IMR-90 (cell line): Measurements from ENCODE around the gene ACADS. TPM values are rescaled to one million over a fixed set of nuclear protein-coding genes. Genes with fewer than 3 reads are reported as not detected.

Experiments
- ATAC-seq: fragments of 200-7000 bp; cut with Tn5 transposase; 2 replicates; pipeline ENCODE4 v1.9.1; 2020; ENCODE audit warnings: low read depth, mild to moderate bottlenecking, moderate library complexity
- BruUV-seq: library from RNA; stranded (reverse); fragments of 400-500 nt; replicated peaks from 2 replicates; lab custom pipeline; 2021; lab: Mats Ljungman, UMichigan
- CTCF ChIA-PET: fragments of 300-600 bp; formaldehyde crosslinking; extraction: SDS; loops from one replicate; lab custom pipeline; 2021; ENCODE audit warnings: antibody characterized with exemption; lab: Yijun Ruan, JAX
- POLR2A ChIA-PET: fragments of 300-600 bp; sonication (Branson Sonifier 250); formaldehyde crosslinking; loops from one replicate; lab custom pipeline; 2022; ENCODE audit warnings: antibody characterized with exemption; ENCODE audit not compliant: unreplicated experiment; lab: Charles Lee
- DNase-seq: peaks from one replicate; pipeline ENCODE4 v3.0.0; 2013
- H2AFZ ChIP-seq: replicated peaks from 2 replicates; pipeline ENCODE3; 2013; ENCODE audit warnings: low read length, mild to moderate bottlenecking; ENCODE audit not compliant: poor library complexity
- H2AK5ac ChIP-seq: 2 replicates; pipeline ENCODE4 v1.6.1; 2013; ENCODE audit warnings: low read depth, low read length, inconsistent platforms
- H2AK9ac ChIP-seq: replicated peaks from 2 replicates; pipeline ENCODE3; 2013; ENCODE audit warnings: mild to moderate bottlenecking, low read depth, low read length, moderate library complexity; ENCODE audit not compliant: poor library complexity
- H2BK120ac ChIP-seq: 2 replicates; pipeline ENCODE4 v1.6.1; 2013; ENCODE audit warnings: low read depth, low read length, inconsistent platforms
- H2BK15ac ChIP-seq: 3 replicates; pipeline ENCODE4 v1.6.1; 2013; ENCODE audit warnings: low read depth, low read length, inconsistent platforms
- H2BK20ac ChIP-seq: 2 replicates; pipeline ENCODE4 v1.6.1; 2013; ENCODE audit warnings: low read depth, mild to moderate bottlenecking, inconsistent platforms, low read length, moderate library complexity
- H2BK5ac ChIP-seq: 2 replicates; pipeline ENCODE4 v1.6.1; 2013; ENCODE audit warnings: mild to moderate bottlenecking, low read depth, low read length, inconsistent platforms; ENCODE audit not compliant: poor library complexity, severe bottlenecking
- H3K14ac ChIP-seq: replicated peaks from 2 replicates; pipeline ENCODE4 v1.6.1; 2013; ENCODE audit warnings: low read depth, low read length, inconsistent platforms
- H3K18ac ChIP-seq: 2 replicates; pipeline ENCODE4 v1.6.1; 2013; ENCODE audit warnings: low read depth, low read length, control low read depth
- H3K23ac ChIP-seq: 2 replicates; pipeline ENCODE4 v1.6.1; 2013; ENCODE audit warnings: low read depth, low read length, inconsistent platforms
- H3K27ac ChIP-seq: 2 replicates; pipeline ENCODE4 v1.5.1; 2013; ENCODE audit warnings: mild to moderate bottlenecking, control low read depth, low read length; ENCODE audit not compliant: insufficient read depth
- H3K27me3 ChIP-seq: 2 replicates; pipeline ENCODE4 v1.6.1; 2013; ENCODE audit warnings: low read length; ENCODE audit not compliant: control insufficient read depth, insufficient read depth
- H3K36me3 ChIP-seq: 2 replicates; pipeline ENCODE4 v1.6.1; 2013; ENCODE audit warnings: low read length, mixed read lengths; ENCODE audit not compliant: control insufficient read depth, insufficient read depth
- H3K4ac ChIP-seq: 2 replicates; pipeline ENCODE4 v1.6.1; 2013; ENCODE audit warnings: low read depth, low read length, inconsistent platforms
- H3K4me1 ChIP-seq: 2 replicates; pipeline ENCODE4 v1.6.1; 2013; ENCODE audit warnings: low read length, mixed read lengths; ENCODE audit not compliant: control insufficient read depth, insufficient read depth
- H3K4me2 ChIP-seq: 2 replicates; pipeline ENCODE4 v1.6.1; 2013; ENCODE audit warnings: low read depth, mild to moderate bottlenecking, control low read depth, low read length, moderate library complexity
- H3K4me3 ChIP-seq: 2 replicates; pipeline ENCODE4 v1.5.1; 2013; ENCODE audit warnings: low read depth, mild to moderate bottlenecking, control low read depth, low read length, moderate library complexity; ENCODE audit not compliant: insufficient read depth
- H3K56ac ChIP-seq: 2 replicates; pipeline ENCODE4 v1.6.1; 2013; ENCODE audit warnings: low read length, inconsistent platforms; ENCODE audit not compliant: insufficient read depth; ENCODE audit errors: extremely low read depth
- H3K79me1 ChIP-seq, 2 experiments: 2 replicates each; pipeline ENCODE4 v1.6.1; 2013; ENCODE audit warnings: low read length in 2 of 2, inconsistent platforms in 1 of 2, low read depth in 1 of 2
- H3K9ac ChIP-seq: 2 replicates; pipeline ENCODE4 v1.6.1; 2013; ENCODE audit warnings: low read depth, low read length, control low read depth
- H3K9me1 ChIP-seq: 2 replicates; pipeline ENCODE4 v1.6.1; 2013; ENCODE audit warnings: low read length, inconsistent platforms; ENCODE audit not compliant: insufficient read depth
- H3K9me3 ChIP-seq: 2 replicates; pipeline ENCODE4 v1.6.1; 2013; ENCODE audit warnings: low read length; ENCODE audit not compliant: control insufficient read depth, insufficient read depth
- H4K20me1 ChIP-seq: 2 replicates; pipeline ENCODE4 v1.6.1; 2013; ENCODE audit warnings: low read length, inconsistent platforms; ENCODE audit not compliant: insufficient read depth
- H4K5ac ChIP-seq: 2 replicates; pipeline ENCODE4 v1.6.1; 2013; ENCODE audit warnings: mild to moderate bottlenecking, low read depth, low read length, control low read depth
- H4K8ac ChIP-seq, 2 experiments: 2 replicates each; pipeline ENCODE4 v1.6.1; 2013; ENCODE audit warnings: low read depth in 2 of 2, low read length in 2 of 2, control low read depth in 1 of 2, inconsistent platforms in 1 of 2
- H4K91ac ChIP-seq: 2 replicates; pipeline ENCODE4 v1.6.1; 2013; ENCODE audit warnings: low read depth, low read length, inconsistent platforms; ENCODE audit not compliant: insufficient read depth
- CHD1 ChIP-seq: IDR thresholded peaks from 2 replicates; pipeline ENCODE4 v1.6.1; 2012; ENCODE audit warnings: low read depth, low read length, improper control_type of control experiment
- MXI1 ChIP-seq: IDR thresholded peaks from 2 replicates; pipeline ENCODE4 v1.6.1; 2012; ENCODE audit warnings: low read depth, mild to moderate bottlenecking, low read length, moderate library complexity, borderline replicate concordance
- POLR2A ChIP-seq: IDR thresholded peaks from 2 replicates; pipeline ENCODE4 v1.6.1; 2012; ENCODE audit warnings: mild to moderate bottlenecking, low read depth, low read length
- RCOR1 ChIP-seq: IDR thresholded peaks from 2 replicates; pipeline ENCODE4 v1.6.1; 2012; ENCODE audit warnings: mild to moderate bottlenecking, low read length, improper control_type of control experiment; ENCODE audit not compliant: insufficient replicate concordance
- RFX5 ChIP-seq: IDR thresholded peaks from 2 replicates; pipeline ENCODE4 v1.8.0; 2012; ENCODE audit warnings: low read depth, mild to moderate bottlenecking, low read length, moderate library complexity
- SMC3 ChIP-seq: fragments of 150-350 bp; IDR thresholded peaks from 2 replicates; pipeline ENCODE4 v1.6.1; 2016; ENCODE audit warnings: low read depth, mild to moderate bottlenecking, antibody characterized with exemption, low read length, moderate library complexity
- WGBS, 2 experiments: methylation state at CpG; one replicate each; pipeline versions ENCODE4 v1.1.5 to v1.1.7; 2013; ENCODE audit warnings: missing lambda C conversion rate in 2 of 2; ENCODE audit not compliant: insufficient read length in 1 of 2; ENCODE audit errors: extremely low coverage in 2 of 2; 5-methylcytosine and 5-hydroxymethylcytosine counted together
- dilution Hi-C: fragments of 300-500 bp; cut with HindIII; formaldehyde crosslinking; loops from one replicate; pipeline ENCODE4 v1.14.3; 2018; ENCODE audit warnings: low sequenced_read_pairs; ENCODE audit not compliant: unreplicated experiment
- in situ Hi-C: fragments of 300-500 bp; cut with MboI; formaldehyde crosslinking; loops from 3 replicates; pipeline ENCODE4 v1.14.3; 2019; ENCODE audit warnings: low sequenced_read_pairs, inconsistent platforms, mixed read lengths
- intact Hi-C: fragments of 100-400 bp; cut with micrococcal nuclease; formaldehyde crosslinking; loops from 2 replicates; pipeline ENCODE4 v1.10.0; 2022
- polyA plus RNA-seq, 3 experiments: library from polyadenylated mRNA; depleted of rRNA; stranded (reverse); fragments of >200 nt; gene quantifications; 2 replicates each; pipeline ENCODE4 v1.2.3, GENCODE V29; 2012; ENCODE audit warnings: low replicate concordance in 1 of 3
- total RNA-seq: library from RNA; depleted of rRNA; stranded (reverse); fragments of >200 nt; gene quantifications from 2 replicates; pipeline ENCODE4 v1.2.3, GENCODE V29; 2012
- TF ChIP-seq, protein P1 (sequence below): fragments of 150-350 bp; IDR thresholded peaks from 2 replicates; pipeline ENCODE4 v1.6.1; 2016; ENCODE audit warnings: low read depth, mild to moderate bottlenecking, low read length, moderate library complexity, borderline replicate concordance

The ACADS gene
- total and polyA plus RNA-seq, 2 of the 4 experiments (the other 2 are of a cell fraction): 2.9 to 5.5 TPM

DNA sequence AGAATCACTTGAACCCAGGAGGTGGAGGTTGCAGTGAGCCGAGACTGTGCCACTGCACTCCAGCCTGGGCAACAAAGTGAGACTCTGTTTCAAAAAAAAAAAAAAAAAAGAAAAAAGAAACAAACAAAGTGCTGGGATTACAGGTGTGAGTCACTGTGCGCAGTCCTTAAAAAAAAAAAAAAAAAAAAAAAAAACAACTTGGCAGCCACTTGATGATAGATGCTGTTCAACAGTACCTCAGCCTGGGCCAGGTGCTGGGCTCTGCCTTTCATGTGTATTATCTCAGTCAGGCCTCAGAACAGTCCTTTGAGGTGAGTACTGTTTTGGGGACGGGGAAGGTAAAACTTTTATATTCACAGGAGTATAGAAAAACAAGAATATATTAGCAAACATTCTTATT, 9.6 kb downstream of the ACADS start:
- H3K27ac ChIP-seq: no peak overlapping the region
- H2AFZ ChIP-seq: no peak overlapping the region
- no peak overlapping the region for H3K18ac ChIP-seq
- ATAC-seq (no peak), DNase-seq (no peak)
- H4K20me1 ChIP-seq: no peaks in the 10 kb centered on the region
- no peak overlapping the region for H2BK5ac ChIP-seq
- WGBS, 2 experiments: no CpG with 5 or more reads among the region's 3 CpGs
- no peaks in the 10 kb centered on the region for H3K79me1 ChIP-seq
- no peak overlapping the region for H2AK5ac ChIP-seq
- no peak overlapping the region for H3K23ac ChIP-seq
- no peak overlapping the region for H3K56ac ChIP-seq
- no peaks in the 10 kb centered on the region for H3K9me3 ChIP-seq
- no peak overlapping the region for H3K4me2 ChIP-seq
- H3K36me3 ChIP-seq: peaks cover 2% of the 10 kb centered on the region
- H4K8ac ChIP-seq: no peak overlapping the region
- intact Hi-C loops: no loop called here
- H3K4me1 ChIP-seq: no peaks in the 10 kb centered on the region
- H3K14ac ChIP-seq: no peak overlapping the region
- ChIA-PET POLR2A (no interaction called here), CTCF (no interaction called here)
- dilution Hi-C loops: no loop called here
- H3K27me3 ChIP-seq: no peaks in the 10 kb centered on the region
- no peak overlapping the region for H2BK15ac ChIP-seq
- H2BK120ac ChIP-seq: no peak overlapping the region
- H3K9me1 ChIP-seq: no peaks in the 10 kb centered on the region
- H3K4me3 ChIP-seq: no peak overlapping the region
- in situ Hi-C loops: no loop called here
- BruUV-seq: no TSS peak
- no peak overlapping the region for H4K5ac ChIP-seq
- no peak overlapping the region for H2AK9ac ChIP-seq
- H3K9ac ChIP-seq: no peak overlapping the region
- no peak overlapping the region for H2BK20ac ChIP-seq
- H4K91ac ChIP-seq: no peak overlapping the region
- H3K4ac ChIP-seq: no peak overlapping the region
- TF ChIP-seq RCOR1 (no peak), POLR2A (no peak), SMC3 (no peak), CHD1 (no peak), MXI1 (no peak), RFX5 (no peak)
- TF ChIP-seq, protein P1, sequence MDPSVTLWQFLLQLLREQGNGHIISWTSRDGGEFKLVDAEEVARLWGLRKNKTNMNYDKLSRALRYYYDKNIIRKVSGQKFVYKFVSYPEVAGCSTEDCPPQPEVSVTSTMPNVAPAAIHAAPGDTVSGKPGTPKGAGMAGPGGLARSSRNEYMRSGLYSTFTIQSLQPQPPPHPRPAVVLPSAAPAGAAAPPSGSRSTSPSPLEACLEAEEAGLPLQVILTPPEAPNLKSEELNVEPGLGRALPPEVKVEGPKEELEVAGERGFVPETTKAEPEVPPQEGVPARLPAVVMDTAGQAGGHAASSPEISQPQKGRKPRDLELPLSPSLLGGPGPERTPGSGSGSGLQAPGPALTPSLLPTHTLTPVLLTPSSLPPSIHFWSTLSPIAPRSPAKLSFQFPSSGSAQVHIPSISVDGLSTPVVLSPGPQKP: no peak
